Activated CD8-positive, alpha-beta memory T cell treated with anti-CD3 and anti-CD28 coated beads, Interleukin-2, amount 50 U/mL, for 48 hours (primary cell): ENCODE data around the gene GPR150.

Experiments
- DNase-seq: peaks from one replicate; pipeline ENCODE4 v3.0.0-alpha.2; 2020

GPR150 gene

GRCh38 chr5:95655575-95655974 is 35.7 kb downstream of the GPR150 start:
- DNase-seq: no peak

GRCh38 chr5:95660060-95660459 is 40.2 kb downstream of the GPR150 start:
- no peak for DNase-seq

DNA sequence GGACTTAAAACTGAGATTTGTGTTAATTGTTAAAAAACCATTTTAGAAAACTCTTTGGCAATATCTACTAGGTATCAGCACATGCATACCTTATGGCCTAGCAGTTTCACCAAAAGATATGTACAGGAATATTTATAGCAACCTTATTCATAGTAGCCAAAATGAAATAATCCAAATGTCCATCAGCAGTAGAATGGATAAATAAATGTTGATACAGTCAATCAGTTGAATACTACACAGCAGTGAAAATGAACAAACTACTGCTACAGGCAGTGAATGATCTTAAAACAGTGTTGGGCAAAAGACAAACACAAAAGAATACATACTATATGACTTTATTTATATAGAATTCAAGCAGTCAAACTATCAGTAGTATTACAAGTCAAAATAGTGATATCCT is 43.1 kb downstream of the GPR150 start:
- no peak for DNase-seq

DNA sequence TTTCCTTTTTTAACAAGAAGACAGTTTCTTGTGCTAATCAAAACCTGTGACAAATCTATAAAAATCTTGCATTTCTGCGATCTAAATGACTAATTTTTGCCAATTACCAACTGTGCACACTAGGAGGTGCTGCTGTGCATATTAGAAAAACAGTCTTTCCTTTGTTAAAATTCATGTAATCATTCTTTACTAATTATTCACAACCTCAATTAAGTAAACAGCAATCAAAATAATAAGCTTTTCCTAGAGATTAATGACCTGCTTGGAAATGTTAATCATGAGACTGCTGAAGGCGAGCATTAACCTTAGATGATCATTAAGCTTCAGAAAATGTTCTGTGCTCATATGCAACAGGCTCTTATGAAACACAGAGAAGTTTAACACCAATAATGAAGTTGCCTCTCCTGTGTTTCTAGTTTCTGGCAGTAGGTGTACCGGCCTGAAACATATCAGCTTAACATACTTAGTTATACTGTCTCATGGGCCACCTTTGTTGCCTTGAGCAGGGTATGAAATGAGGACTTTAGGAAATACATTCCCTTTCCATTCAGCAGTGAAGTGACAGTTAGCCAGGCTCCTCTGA is 44.4 kb downstream of the GPR150 start:
- DNase-seq: no peak

DNA sequence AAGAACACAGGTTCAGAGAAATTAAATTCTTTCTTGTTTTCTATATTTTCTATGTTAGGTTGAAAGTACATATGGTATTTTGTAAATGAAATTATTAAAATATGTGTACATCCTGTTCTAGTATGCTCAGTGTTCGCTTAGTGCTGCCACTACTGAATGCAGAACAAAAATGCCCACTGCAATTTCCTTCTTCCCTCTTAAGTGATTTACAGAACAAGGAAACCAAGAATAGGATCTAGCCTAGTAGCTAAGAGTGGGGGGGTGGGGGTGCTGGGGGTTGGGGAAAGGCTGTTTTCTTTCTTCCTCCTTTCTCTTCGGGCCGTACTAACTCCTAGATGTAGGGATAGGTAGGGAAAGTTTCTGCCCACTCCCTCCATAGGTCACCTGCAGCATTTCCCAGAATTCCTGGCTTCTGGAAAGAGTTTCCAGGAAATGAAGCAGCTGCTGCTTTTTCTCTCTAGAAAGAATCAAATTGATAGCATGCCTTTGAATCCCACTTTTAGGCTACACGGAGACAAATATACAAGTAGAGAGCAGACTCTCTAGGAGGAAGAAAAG is 47.3 kb downstream of the GPR150 start:
- DNase-seq: no peak

DNA sequence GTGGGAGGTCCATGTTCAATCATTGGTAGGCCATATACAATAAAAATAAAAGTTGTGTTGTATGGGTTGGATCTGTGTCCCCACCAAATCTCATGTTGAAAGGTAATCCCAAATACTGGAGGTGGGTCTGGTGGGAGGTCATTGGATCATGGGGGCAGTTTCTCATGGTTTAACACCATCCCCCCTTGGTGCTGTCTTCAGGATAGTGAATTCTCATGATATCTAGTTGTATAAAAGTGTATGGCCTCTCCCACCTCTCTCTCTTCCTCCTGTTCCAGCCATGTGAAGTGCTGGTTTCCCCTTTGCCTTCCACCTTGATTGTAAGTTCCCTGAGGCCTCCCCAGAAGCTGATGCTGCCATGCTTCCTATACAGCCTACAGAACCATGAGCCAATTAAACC is 47.8 kb downstream of the GPR150 start:
- DNase-seq: no peak

DNA sequence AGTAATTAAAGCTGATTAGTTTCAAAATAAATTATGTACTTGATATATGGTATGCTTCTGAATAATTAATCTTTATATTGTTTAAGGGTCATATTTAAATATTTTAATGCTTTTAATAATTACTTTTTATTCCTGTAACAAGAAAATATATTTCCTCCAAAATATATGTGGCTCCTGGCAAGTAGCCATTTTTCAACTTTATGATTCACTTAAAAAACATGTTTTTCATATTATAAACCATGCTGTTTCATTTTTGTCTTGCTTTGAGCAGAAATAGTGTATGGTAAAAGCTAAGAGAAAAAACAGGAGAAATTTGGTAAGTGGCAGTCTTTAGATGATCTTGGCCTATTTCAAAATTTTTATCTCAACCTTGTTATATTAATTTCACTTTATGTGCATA is 48.3 kb downstream of the GPR150 start:
- no peak for DNase-seq

- no peak for DNase-seq
Observed at GRCh38 chr5:95668728-95669127, 48.8 kb downstream of the GPR150 start.

DNA sequence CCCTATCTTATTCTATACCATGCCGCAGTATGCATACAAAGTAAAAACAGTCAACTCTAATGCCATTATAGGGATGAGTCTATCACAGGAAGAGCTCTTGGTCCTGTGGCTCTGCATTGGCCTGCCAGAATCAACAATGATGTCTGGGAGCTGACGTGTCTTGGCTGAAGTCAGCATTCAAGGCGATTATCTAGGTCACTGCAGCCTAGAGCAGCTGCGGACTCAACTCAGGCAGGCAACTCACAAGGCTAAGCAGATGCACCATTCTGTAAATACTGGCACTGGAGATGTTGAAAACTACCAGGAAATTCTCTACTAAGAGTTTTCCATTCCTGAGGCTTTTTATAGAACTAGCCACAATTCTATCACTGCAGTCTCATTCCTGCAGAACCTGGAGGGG is 49.7 kb downstream of the GPR150 start:
- no peak for DNase-seq

GRCh38 chr5:95669985-95670384 is 50.1 kb downstream of the GPR150 start:
- no peak for DNase-seq

DNA sequence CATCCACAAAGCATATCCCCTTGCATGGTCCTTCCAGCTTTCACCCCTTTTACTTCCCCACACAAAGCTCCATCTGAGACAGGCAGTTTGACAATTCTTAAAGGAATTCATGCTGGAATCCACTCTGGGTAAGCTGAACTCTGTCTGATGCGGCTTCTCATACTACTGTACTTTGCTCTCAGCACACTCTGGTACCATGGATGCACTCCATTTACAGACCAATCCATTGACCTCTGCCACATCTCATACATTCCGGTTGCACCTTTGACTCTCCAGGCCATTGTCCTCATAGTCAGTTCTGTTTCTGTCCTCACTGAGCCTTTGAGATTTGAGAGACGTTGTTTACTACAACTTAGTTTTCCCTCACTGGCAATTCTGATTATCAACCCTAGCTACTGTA is 50.7 kb downstream of the GPR150 start:
- no peak for DNase-seq
